Peyer's patch (tissue), 4 donors: Measurements from ENCODE around the gene SF3B6. TPM values are rescaled to one million over a fixed set of nuclear protein-coding genes. Genes with fewer than 3 reads are reported as not detected.

ENCODE experiments used
- DNase-seq, 3 donors: peaks; one replicate each; pipeline ENCODE4 v3.0.0-alpha.2; 2017 to 2019
- H3K27ac ChIP-seq, 4 donors: fragments of 200-600 bp; sonication (generic); one replicate each; pipeline ENCODE4 v1.5.1; 2016 to 2019
- H3K27me3 ChIP-seq, 2 donors: fragments of 200-600 bp; sonication (generic); one replicate each; pipeline ENCODE4 v1.5.1; 2019
- H3K36me3 ChIP-seq, 3 donors: fragments of 200-600 bp; sonication (generic); one replicate each; pipeline ENCODE4 v1.5.1; 2016 to 2019
- H3K4me1 ChIP-seq, 4 donors: fragments of 200-600 bp; sonication (generic); one replicate each; pipeline ENCODE4 v1.5.1; 2016 to 2019
- H3K4me3 ChIP-seq, 4 donors: fragments of 200-600 bp; sonication (generic); 1 replicate in 3 of 4; 2 replicates in 1 of 4; pipeline ENCODE4 v1.5.1; 2016 to 2019; ENCODE audit warnings: mild to moderate bottlenecking in 1 of 4
- H3K9me3 ChIP-seq, 4 donors: fragments of 200-600 bp; sonication (generic); one replicate each; pipeline ENCODE4 v1.5.1; 2016 to 2019; ENCODE audit warnings: mild to moderate bottlenecking in 1 of 4
- CTCF ChIP-seq, 6 experiments: fragments of 450-650 bp in 4 of 6; fragments of 200-600 bp in 2 of 6; sonication (generic) in 1 of 6; IDR thresholded peaks; one replicate each; pipeline ENCODE4 v1.5.1; 2017 to 2019; ENCODE audit warnings: antibody characterized with exemption in 6 of 6, mild to moderate bottlenecking in 3 of 6, moderate library complexity in 1 of 6
- POLR2A ChIP-seq, 2 donors: fragments of 450-650 bp; IDR thresholded peaks; one replicate each; pipeline ENCODE4 v1.5.1; 2017; ENCODE audit warnings: antibody characterized with exemption in 2 of 2, mild to moderate bottlenecking in 2 of 2, moderate library complexity in 2 of 2
- total RNA-seq, 4 donors: library from RNA; depleted of rRNA; stranded (reverse); fragments of >200 nt; gene quantifications; one replicate each; pipeline ENCODE4 v1.1.0, GENCODE V29; 2016

The SF3B6 gene
- total RNA-seq, 4 donors from 2014 or later = 75.9 to 138 (median 91.9) TPM

GRCh38 chr2:24040511-24040910, 35.6 kb downstream of the SF3B6 start:
- no peak for TF ChIP-seq POLR2A (IDR thresholded peaks at IDR 0.05)
- TF ChIP-seq CTCF (IDR thresholded peaks at IDR 0.05) = no peak
- peaks cover 0 to 9% (median 0%) of the 10 kb centered on the region in 3 donors for H3K36me3 ChIP-seq
- no peaks in the 10 kb centered on the region for H3K9me3 ChIP-seq
- H3K27me3 ChIP-seq = no peaks in the 10 kb centered on the region
- DNase-seq = no peak
- no peak overlapping the region for H3K4me3 ChIP-seq
- H3K4me1 ChIP-seq = no peaks in the 10 kb centered on the region
- H3K27ac ChIP-seq = no peak overlapping the region

GRCh38 chr2:24038786-24039499, 37.2 kb downstream of the SF3B6 start:
- Histone ChIP-seq H3K27ac (no peak overlapping the region), H3K4me3 (no peak overlapping the region), H3K27me3 (no peaks in the 10 kb centered on the region), H3K9me3 (no peaks in the 10 kb centered on the region), H3K4me1 (no peaks in the 10 kb centered on the region), H3K36me3 (peaks cover 0 to 9% (median 0%) of the 10 kb centered on the region in 3 donors)
- TF ChIP-seq CTCF (IDR thresholded peaks at IDR 0.05) (no peak), POLR2A (IDR thresholded peaks at IDR 0.05) (no peak)
- DNase-seq = no peak

GRCh38 chr2:24026233-24026632, 49.9 kb downstream of the SF3B6 start:
- TF ChIP-seq CTCF (IDR thresholded peaks at IDR 0.05) (no peak), POLR2A (IDR thresholded peaks at IDR 0.05) (no peak)
- Histone ChIP-seq H3K4me3 (no peak overlapping the region), H3K36me3 (peaks cover 0 to 28% (median 0%) of the 10 kb centered on the region in 3 donors), H3K4me1 (no peaks in the 10 kb centered on the region), H3K9me3 (no peaks in the 10 kb centered on the region), H3K27ac (no peak overlapping the region), H3K27me3 (no peaks in the 10 kb centered on the region)
- DNase-seq = no peak

GRCh38 chr2:24024996-24025663, 51.0 kb downstream of the SF3B6 start:
- H3K4me3 ChIP-seq = no peak overlapping the region
- H3K27ac ChIP-seq = no peak overlapping the region
- no peaks in the 10 kb centered on the region for H3K4me1 ChIP-seq
- no peak for DNase-seq
- H3K36me3 ChIP-seq = peaks cover 0 to 17% (median 0%) of the 10 kb centered on the region in 3 donors
- no peaks in the 10 kb centered on the region for H3K9me3 ChIP-seq
- TF ChIP-seq POLR2A (IDR thresholded peaks at IDR 0.05) (no peak), CTCF (IDR thresholded peaks at IDR 0.05) (no peak)
- no peaks in the 10 kb centered on the region for H3K27me3 ChIP-seq

GRCh38 chr2:24024018-24024417, 52.1 kb downstream of the SF3B6 start:
- Histone ChIP-seq H3K4me3 (no peak overlapping the region), H3K27ac (no peak overlapping the region), H3K36me3 (peaks cover 0 to 11% (median 0%) of the 10 kb centered on the region in 3 donors), H3K27me3 (no peaks in the 10 kb centered on the region), H3K4me1 (no peaks in the 10 kb centered on the region), H3K9me3 (no peaks in the 10 kb centered on the region)
- TF ChIP-seq CTCF (IDR thresholded peaks at IDR 0.05) (no peak), POLR2A (IDR thresholded peaks at IDR 0.05) (no peak)
- no peak for DNase-seq
